Activated T-helper 1 cell treated with anti-CD3 and anti-CD28 coated beads, Interleukin-12 subunit alpha, Interleukin-12 subunit beta, Interleukin-2, Interleukin-4 antibody, amounts not matched to agents 30 ng/mL and 10 ng/mL and 1 ng/mL, durations not matched to agents 14 hours and 24 hours and 36 hours (primary cell): ENCODE measurements around the gene MRAP2. TPM values are rescaled to one million over a fixed set of nuclear protein-coding genes. Genes with fewer than 3 reads are reported as not detected.
"Not testable (repeated sequence)": the region's sequence is repeated elsewhere in the genome, so short reads cannot be mapped to it uniquely, and the experiment has no call there.

Experiments used
- DNase-seq: peaks from one replicate; pipeline ENCODE4 v3.0.0; 2021; ENCODE audit warnings: low spot score
- H3K27ac Mint-ChIP-seq: one replicate; pipeline ENCODE4 v1.8.0; 2021; ENCODE audit warnings: mild to moderate bottlenecking, mixed read lengths
- H3K27me3 Mint-ChIP-seq: one replicate; pipeline ENCODE4 v1.8.0; 2022; ENCODE audit warnings: mild to moderate bottlenecking, moderate library complexity, mixed read lengths; ENCODE audit not compliant: insufficient read depth
- H3K36me3 Mint-ChIP-seq: one replicate; pipeline ENCODE4 v1.8.0; 2021; ENCODE audit warnings: low read depth, mixed read lengths
- H3K4me1 Mint-ChIP-seq: one replicate; pipeline ENCODE4 v1.8.0; 2021; ENCODE audit warnings: low read depth, mixed read lengths
- H3K4me3 Mint-ChIP-seq: one replicate; pipeline ENCODE4 v1.8.0; 2021; ENCODE audit warnings: mild to moderate bottlenecking, moderate library complexity, mixed read lengths
- H3K9me3 Mint-ChIP-seq: one replicate; pipeline ENCODE4 v1.8.0; 2021; ENCODE audit warnings: mixed read lengths
- intact Hi-C: fragments of 100-400 bp; cut with micrococcal nuclease; formaldehyde crosslinking; loops from one replicate; pipeline ENCODE4 v1.15.1; 2024
- total RNA-seq: library from RNA; stranded (reverse); gene quantifications from 2 replicates; pipeline ENCODE4 v1.2.3, GENCODE V29; 2022

The MRAP2 gene
- total RNA-seq, 1 donor from 2014 or later = not detected

DNA sequence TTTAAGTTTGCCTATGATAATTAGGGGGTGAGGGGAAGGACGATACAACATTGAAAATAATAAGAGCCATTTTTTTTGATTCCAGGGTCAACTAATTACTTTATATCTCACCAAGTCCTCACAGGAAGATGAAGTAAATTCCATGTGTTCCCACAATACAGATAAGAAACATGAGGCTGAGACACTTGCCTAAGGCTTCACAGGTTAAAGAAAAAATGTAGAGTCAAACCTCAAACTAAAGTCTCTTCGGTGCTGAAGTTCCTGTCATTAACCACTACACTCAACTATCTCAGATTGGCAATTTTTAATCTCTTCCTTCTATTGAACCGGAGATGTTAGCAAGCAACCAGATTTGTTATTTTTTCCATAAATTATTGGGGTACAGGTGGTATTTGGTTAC lies 33.0 kb downstream of the MRAP2 start:
- no peaks in the 10 kb centered on the region for H3K9me3 Mint-ChIP-seq
- H3K27me3 Mint-ChIP-seq = no peaks in the 10 kb centered on the region
- DNase-seq = no peak
- no peak overlapping the region for H3K4me3 Mint-ChIP-seq
- no peaks in the 10 kb centered on the region for H3K4me1 Mint-ChIP-seq
- H3K36me3 Mint-ChIP-seq = no peaks in the 10 kb centered on the region
- intact Hi-C loops = no loop called here
- no peak overlapping the region for H3K27ac Mint-ChIP-seq

DNA sequence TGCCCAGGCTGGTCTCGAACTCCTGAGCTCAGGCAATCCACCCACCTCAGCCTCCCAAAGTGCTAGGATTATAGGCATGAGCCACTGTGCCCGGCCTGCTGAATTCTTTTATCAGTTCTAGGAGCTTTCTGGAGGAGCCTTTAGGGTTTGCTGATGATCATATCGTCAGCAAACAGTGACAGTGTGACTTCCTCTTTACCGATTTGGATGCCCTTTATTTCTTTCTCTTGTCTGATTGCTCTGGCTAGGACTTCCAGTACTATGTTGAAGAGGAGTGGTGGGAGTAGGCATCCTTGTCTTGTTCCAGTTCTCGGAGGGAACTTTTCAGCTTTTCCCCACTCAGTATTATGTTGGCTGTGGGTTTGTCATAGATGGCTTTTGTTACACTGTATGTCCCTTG lies 35.3 kb downstream of the MRAP2 start:
- H3K4me1 Mint-ChIP-seq, H3K36me3 Mint-ChIP-seq, H3K4me3 Mint-ChIP-seq, intact Hi-C loops, H3K9me3 Mint-ChIP-seq, H3K27ac Mint-ChIP-seq, DNase-seq, H3K27me3 Mint-ChIP-seq: not testable (repeated sequence)

DNA sequence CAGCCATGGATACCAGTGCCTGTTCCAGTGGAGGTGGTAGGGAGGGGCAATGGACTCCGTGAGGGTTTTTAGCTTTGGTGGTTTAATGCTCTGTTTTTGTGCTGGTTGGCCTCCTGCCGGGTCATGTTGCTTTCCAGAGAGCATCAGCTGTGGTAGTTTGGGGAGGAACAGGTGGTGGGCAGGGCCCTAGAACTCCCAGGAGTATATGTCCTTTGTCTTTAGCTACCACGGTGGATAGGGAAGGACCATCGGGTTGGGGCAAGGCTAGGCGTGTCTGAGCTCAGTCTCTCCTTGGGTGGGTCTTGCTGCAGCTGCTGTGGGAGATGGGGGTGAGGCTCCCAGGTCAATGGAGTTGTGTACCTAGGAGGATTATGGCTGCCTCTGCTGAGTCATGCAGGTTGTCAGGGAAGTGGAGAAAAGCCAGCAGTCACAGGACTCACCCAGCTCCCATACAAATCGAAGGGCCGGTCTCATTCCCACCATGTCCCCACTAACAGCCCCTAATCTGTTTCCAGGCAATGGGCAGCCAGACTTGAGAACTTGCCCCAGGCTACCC lies 38.9 kb downstream of the MRAP2 start:
- no peak for DNase-seq
- Mint-ChIP-seq H3K4me3 (no peak overlapping the region), H3K9me3 (no peaks in the 10 kb centered on the region), H3K4me1 (no peaks in the 10 kb centered on the region), H3K27ac (no peak overlapping the region), H3K36me3 (no peaks in the 10 kb centered on the region), H3K27me3 (no peaks in the 10 kb centered on the region)
- intact Hi-C loops = no loop called here

DNA sequence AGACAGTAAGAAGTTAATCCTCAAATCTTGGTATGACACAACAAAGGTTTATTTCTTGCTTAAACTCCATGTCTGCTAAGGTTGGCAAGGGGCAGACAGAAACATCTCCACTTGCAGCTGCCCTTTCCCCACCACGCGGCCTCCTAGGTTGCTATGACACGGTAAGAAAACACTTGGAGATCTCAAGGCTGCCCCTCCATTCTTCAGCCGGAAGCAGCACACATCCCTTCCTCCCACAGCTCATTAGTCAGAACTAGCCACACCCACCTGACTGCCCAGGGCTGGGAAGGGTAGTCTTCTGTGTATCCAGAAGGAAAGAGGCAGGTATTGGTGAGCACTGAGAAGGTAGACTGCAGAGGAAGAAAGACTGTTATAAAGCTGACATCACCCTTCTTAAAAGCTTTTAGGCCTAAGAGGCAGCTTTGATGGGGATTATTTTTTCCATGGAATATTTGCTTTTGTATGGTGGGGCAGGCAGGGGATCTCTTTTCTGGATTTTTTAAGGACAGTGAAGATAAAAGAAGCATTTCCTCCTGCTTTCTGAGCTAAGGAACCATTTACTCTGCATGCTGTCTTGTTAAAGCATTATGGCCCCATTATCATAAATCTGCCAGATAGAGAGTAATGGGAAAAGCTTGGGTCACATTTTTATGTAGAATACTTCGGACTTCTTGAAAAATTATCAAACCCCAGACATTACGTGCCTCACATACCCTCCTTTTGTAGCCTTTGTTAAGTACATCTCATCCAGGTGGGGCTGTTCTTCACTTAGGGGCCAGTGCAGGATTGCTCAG lies 41.6 kb downstream of the MRAP2 start:
- H3K4me1 Mint-ChIP-seq = no peaks in the 10 kb centered on the region
- no peaks in the 10 kb centered on the region for H3K27me3 Mint-ChIP-seq
- H3K4me3 Mint-ChIP-seq = no peak overlapping the region
- no peaks in the 10 kb centered on the region for H3K9me3 Mint-ChIP-seq
- no peaks in the 10 kb centered on the region for H3K36me3 Mint-ChIP-seq
- H3K27ac Mint-ChIP-seq = no peak overlapping the region
- no peak for DNase-seq
- intact Hi-C loops = no loop called here

DNA sequence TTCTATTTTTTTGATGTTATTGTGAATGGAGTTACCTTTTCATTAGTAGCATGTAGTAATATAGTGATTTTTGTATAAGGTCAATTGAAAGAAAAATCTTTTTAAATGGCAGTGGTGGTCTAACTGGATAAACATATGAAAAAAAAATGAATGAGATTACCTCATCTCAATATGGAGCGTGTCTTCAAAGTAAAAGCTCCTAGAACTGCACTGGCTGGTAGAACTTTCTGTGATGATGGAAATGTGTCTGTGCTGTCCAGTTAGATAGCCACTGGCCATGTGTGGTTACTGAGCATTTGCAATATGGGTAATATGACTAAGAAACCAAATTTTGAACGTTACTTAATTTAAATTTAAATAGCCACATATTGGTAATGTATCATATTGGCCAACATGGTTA lies 44.1 kb downstream of the MRAP2 start:
- H3K27ac Mint-ChIP-seq = no peak overlapping the region
- no peaks in the 10 kb centered on the region for H3K9me3 Mint-ChIP-seq
- no peak overlapping the region for H3K4me3 Mint-ChIP-seq
- DNase-seq = no peak
- H3K4me1 Mint-ChIP-seq = no peaks in the 10 kb centered on the region
- intact Hi-C loops = no loop called here
- no peaks in the 10 kb centered on the region for H3K36me3 Mint-ChIP-seq
- no peaks in the 10 kb centered on the region for H3K27me3 Mint-ChIP-seq

DNA sequence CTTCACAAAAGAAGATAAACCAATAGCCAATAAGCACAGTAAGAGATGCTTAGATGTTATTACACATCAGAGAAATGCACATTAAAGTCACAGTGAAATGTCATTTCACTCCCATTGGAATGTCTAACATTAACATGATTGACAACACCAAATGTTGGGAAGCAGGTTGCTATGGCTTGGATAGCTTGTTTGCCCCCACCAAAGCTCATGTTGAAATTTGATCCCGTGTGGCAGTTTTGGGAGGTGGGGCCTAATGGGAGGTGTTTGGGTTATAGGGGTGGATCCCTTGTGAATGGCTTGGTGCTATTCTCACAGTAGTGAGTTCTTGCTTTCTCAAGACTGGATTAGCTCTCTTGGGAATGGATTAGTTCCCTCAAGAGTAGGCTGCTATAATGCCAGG lies 44.8 kb downstream of the MRAP2 start:
- Mint-ChIP-seq H3K9me3 (no peaks in the 10 kb centered on the region), H3K4me3 (no peak overlapping the region), H3K27ac (no peak overlapping the region), H3K4me1 (no peaks in the 10 kb centered on the region), H3K36me3 (no peaks in the 10 kb centered on the region), H3K27me3 (no peaks in the 10 kb centered on the region)
- intact Hi-C loops = no loop called here
- no peak for DNase-seq

DNA sequence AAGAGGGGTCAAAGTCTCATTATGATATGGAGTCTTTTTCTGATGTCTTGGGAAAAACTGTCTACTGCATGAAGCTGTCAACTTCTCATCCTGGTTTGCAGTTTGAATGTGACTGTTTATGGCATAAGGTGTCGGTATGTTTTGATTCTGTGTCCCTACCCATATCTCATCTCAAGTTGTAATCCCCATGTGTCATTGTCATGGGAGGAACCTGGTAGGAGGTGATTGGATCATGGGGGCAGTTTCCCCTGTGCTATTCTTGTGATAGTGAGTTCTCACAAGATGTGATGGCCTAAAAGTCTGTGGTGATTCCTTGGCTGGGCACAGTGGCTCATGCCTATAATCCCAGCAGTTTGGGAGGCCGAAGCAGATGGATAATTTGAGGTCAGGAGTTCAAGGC lies 47.6 kb downstream of the MRAP2 start:
- Mint-ChIP-seq H3K36me3 (no peaks in the 10 kb centered on the region), H3K27ac (no peak overlapping the region), H3K27me3 (peaks cover under 1% of the 10 kb centered on the region), H3K9me3 (no peaks in the 10 kb centered on the region), H3K4me1 (no peaks in the 10 kb centered on the region), H3K4me3 (no peak overlapping the region)
- intact Hi-C loops = no loop called here
- DNase-seq = no peak

DNA sequence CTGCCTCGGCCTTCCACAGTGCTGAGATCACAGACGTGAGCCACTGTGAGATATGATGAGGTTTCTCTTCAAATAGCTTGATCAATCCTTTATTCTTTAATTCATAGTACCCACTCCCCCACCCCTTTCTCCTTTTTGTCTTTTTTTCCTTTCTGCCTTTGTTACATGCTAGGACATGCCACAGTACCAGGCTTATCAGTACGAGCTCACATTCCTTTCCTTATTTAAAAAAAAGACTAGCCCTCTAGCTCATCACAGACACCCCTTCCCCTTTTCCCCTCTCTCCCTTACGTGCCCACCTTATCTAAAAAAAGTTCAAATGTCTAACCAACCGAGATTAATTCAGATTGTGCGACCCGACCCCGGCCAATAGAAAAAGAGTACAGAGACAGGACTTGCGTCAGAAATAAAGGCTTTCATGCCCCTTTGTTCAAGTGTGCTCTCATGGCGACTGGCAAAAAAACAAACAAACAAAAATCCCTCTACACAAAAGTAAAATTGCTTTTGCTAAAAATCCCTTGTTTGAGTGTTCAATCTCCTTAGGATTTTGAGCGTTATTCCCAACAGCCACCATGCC lies 49.2 kb downstream of the MRAP2 start:
- DNase-seq = no peak
- intact Hi-C loops = no loop called here

DNA sequence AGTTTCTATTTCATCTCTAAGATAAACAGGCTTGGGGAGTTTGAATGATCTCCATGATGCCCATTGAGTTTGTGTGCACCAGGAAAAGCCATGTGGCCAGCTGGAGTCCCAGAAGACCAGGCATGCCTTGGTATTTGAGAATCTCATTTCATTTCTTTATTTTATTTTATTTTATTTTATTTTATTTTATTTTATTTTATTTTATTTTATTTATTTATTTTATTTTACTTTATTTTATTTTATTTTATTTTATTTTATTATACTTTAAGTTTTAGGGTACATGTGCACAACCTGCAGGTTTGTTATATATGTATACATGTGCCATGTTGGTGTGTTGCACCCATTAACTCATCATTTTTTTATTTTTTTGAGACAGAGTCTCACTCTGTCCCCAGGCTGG lies 51.1 kb downstream of the MRAP2 start:
- H3K27me3 Mint-ChIP-seq, DNase-seq, H3K27ac Mint-ChIP-seq, H3K4me1 Mint-ChIP-seq, intact Hi-C loops, H3K9me3 Mint-ChIP-seq, H3K4me3 Mint-ChIP-seq, H3K36me3 Mint-ChIP-seq: not testable (repeated sequence)

More for the DNA sequence above, 49.2 kb downstream of the MRAP2 start:
- Mint-ChIP-seq H3K36me3 (no peaks in the 10 kb centered on the region), H3K27ac (no peak overlapping the region), H3K27me3 (peaks cover 5% of the 10 kb centered on the region), H3K4me3 (no peak overlapping the region), H3K4me1 (no peaks in the 10 kb centered on the region), H3K9me3 (no peaks in the 10 kb centered on the region)

DNA sequence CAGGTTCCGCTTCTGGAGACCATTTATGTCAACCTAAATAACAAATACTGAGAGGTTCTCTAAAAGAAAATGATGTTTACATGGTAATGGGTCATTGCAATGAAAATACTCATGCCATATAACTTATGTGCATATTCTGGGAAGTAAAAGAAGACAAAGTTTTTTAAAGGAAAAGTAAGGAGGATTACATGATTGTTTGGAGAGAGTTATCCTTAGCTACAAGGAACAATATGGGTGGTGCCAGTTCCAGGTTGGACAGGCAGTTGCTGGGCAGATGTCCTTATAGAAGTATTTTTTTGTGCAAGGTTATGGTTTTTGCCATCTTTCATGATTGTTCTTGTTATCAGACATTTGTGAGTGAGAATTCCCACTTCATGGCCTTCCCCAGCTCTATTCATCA lies 52.5 kb downstream of the MRAP2 start:
- H3K4me1 Mint-ChIP-seq = no peaks in the 10 kb centered on the region
- H3K9me3 Mint-ChIP-seq = no peaks in the 10 kb centered on the region
- H3K27ac Mint-ChIP-seq = no peak overlapping the region
- intact Hi-C loops = no loop called here
- H3K36me3 Mint-ChIP-seq = no peaks in the 10 kb centered on the region
- no peak overlapping the region for H3K4me3 Mint-ChIP-seq
- peaks cover 7% of the 10 kb centered on the region for H3K27me3 Mint-ChIP-seq
- no peak for DNase-seq

DNA sequence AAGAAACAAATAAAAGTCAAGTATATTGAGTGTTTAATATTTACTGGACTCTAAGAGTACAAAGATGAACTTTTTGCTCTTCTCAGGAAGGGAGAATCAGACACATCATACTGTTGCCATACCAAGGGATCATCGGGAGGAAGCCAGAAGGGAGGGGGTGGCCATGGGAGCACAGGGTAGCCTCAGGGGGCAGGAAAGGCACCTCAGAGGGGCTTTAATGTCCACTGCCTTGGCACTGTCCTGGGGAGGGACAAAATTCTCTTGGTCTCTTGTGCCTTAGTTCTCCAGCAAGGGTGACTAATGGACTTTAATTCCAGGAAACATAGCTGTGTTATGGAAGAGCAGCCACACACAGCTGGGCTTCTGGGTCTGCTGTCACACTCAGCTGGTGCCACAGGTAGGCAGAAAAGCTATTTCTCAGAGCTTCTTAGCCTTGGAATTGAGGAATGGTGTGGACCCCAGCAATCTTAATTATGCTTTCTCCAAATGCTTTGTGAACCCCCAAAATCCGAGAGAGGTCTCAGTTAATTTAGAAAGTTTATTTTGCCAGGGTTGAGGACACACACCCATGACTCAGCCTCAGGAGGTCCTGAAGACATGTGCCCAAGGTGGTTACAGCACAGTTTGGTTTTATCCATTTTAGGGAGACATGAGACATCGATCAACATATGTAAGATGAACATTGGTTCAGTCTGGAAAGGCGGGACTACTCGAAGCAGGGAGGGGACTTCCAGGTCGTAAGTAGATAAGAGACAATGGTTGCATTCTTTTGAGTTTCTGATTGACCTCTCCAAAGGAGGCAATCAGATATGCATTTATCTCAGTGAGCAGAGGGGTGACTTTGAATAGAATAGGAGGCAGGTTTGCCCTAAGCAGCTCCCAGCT lies 53.2 kb downstream of the MRAP2 start:
- no peaks in the 10 kb centered on the region for H3K36me3 Mint-ChIP-seq
- no peak for DNase-seq
- no peaks in the 10 kb centered on the region for H3K9me3 Mint-ChIP-seq
- H3K4me3 Mint-ChIP-seq = no peak overlapping the region
- peaks cover 7% of the 10 kb centered on the region for H3K27me3 Mint-ChIP-seq
- no peak overlapping the region for H3K27ac Mint-ChIP-seq
- no peaks in the 10 kb centered on the region for H3K4me1 Mint-ChIP-seq
- intact Hi-C loops = no loop called here

DNA sequence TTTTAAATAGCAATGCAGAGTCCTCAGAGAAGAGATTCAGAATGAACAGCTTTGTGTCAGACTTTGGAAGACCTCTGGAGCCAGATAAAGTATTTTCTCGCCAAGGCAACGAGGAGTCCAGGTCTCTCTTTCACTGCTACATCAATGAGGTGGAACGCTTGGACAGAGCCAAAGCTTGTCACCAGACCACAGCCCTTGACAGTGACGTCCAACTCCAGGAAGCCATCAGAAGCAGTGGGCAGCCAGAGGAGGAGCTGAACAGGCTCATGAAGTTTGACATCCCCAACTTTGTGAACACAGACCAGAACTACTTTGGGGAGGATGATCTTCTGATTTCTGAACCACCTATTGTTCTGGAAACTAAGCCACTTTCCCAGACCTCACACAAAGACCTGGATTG lies 55.5 kb downstream of the MRAP2 start:
- peaks cover 7% of the 10 kb centered on the region for H3K27me3 Mint-ChIP-seq
- no peak overlapping the region for H3K27ac Mint-ChIP-seq
- intact Hi-C loops = no loop called here
- no peaks in the 10 kb centered on the region for H3K36me3 Mint-ChIP-seq
- no peak for DNase-seq
- H3K4me1 Mint-ChIP-seq = peaks cover 7% of the 10 kb centered on the region
- peaks cover 3% of the 10 kb centered on the region for H3K9me3 Mint-ChIP-seq
- no peak overlapping the region for H3K4me3 Mint-ChIP-seq

DNA sequence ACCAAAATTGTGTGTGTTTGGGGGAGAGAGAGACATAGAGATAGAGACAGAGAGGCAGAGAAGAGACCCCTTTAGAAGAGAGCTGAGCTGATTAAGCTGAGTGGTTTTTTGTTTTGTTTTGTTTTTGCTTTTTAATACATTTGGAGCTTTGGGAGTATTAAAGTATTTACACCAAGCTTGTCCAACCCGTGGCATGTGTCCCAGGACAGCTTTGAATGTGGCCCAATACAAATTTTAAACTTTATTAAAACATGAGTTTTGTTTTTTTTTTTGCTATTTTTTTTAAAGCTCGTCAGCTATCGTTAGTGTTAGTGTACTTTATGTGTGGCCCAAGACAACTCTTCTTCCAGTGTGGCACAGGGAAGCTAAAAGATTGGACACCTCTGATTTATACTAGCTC lies 56.0 kb downstream of the MRAP2 start:
- Mint-ChIP-seq H3K9me3 (peaks cover 3% of the 10 kb centered on the region), H3K36me3 (no peaks in the 10 kb centered on the region), H3K27ac (no peak overlapping the region), H3K4me3 (no peak overlapping the region), H3K27me3 (peaks cover 7% of the 10 kb centered on the region), H3K4me1 (peaks cover 7% of the 10 kb centered on the region)
- DNase-seq = no peak
- intact Hi-C loops = no loop called here
